AG10803 (cell line): ENCODE results near the gene ACOT7.

ENCODE experiments used
- DNase-seq: peaks from one replicate; pipeline ENCODE4 v3.0.0; 2010; ENCODE audit warnings: low read depth
- H3K4me3 ChIP-seq: 2 replicates; pipeline ENCODE4 v1.5.1; 2011; ENCODE audit warnings: mild to moderate bottlenecking, low read length, control low read depth
- TF ChIP-seq, protein P1 (sequence below): conservative IDR thresholded peaks from 2 replicates; pipeline ENCODE4 v1.5.1; 2011; ENCODE audit warnings: mild to moderate bottlenecking, low read length, control low read depth, inconsistent platforms

The ACOT7 gene

DNA sequence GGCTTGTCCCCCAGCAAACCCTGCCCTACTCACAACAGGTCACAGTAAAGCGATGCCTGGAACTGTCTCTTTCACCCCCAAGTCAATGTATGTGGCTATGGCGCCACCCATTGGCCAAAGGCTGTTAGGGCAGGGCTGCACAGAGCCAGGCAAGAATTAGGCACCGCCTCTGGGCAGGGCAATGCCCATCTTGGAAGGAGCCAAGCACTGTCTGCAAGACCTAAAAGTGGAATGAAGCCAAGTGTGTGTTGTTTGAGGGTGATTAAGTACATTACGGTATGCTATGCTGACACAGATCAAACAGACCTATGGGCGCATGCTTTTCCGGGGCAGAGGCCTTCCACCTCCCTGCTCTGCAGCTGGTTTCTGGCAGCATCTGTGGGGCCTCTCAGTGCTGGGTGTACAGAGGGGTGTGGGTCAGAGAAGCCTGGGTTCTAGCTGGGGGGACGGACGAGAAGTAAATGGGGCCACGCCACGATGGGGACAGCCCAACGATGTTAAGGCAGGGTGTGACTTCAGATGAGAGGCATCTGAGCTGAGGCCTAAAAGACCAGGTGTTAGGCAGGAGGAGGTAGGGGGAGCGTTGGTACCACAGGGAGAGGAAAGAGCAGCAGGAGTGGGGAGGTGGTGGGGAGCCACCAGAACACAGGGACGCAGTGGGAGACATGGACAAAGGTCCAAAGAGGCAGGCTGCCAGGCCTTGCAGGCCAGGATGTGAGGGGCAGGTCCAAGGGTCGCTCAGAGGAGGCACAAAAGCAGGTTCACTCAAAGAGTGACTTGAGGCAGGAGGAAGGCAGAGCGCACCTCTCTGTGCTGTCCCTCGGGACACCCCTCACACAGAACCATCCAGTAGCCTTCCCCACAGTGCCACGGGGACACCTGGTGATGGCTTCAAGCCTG is 49.8 kb downstream of the ACOT7 start:
- TF ChIP-seq, protein P1, sequence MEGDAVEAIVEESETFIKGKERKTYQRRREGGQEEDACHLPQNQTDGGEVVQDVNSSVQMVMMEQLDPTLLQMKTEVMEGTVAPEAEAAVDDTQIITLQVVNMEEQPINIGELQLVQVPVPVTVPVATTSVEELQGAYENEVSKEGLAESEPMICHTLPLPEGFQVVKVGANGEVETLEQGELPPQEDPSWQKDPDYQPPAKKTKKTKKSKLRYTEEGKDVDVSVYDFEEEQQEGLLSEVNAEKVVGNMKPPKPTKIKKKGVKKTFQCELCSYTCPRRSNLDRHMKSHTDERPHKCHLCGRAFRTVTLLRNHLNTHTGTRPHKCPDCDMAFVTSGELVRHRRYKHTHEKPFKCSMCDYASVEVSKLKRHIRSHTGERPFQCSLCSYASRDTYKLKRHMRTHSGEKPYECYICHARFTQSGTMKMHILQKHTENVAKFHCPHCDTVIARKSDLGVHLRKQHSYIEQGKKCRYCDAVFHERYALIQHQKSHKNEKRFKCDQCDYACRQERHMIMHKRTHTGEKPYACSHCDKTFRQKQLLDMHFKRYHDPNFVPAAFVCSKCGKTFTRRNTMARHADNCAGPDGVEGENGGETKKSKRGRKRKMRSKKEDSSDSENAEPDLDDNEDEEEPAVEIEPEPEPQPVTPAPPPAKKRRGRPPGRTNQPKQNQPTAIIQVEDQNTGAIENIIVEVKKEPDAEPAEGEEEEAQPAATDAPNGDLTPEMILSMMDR, result peak; percentile 98
- DNase-seq, result peak; percentile 79
- no peak overlapping the region for H3K4me3 ChIP-seq

DNA sequence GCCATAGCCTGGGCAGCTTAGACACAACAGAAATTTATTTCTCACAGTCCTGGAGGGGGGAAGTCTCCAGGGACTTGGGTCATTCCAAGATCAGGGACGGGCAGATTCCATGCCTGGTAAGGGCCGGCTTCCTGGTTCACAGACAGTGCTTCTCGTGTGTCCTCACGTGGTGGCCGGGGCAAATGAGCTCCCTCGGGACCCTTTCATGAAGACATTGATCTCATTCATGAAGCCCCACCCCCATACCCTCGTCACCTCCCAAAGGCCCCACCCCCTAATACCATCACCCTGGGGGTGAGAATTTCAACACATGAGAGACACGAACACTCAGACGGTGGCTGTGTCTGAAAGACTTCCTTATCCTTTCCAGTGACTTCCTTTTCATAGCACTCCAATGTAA is 51.5 kb downstream of the ACOT7 start:
- H3K4me3 ChIP-seq, result no peak overlapping the region

DNA sequence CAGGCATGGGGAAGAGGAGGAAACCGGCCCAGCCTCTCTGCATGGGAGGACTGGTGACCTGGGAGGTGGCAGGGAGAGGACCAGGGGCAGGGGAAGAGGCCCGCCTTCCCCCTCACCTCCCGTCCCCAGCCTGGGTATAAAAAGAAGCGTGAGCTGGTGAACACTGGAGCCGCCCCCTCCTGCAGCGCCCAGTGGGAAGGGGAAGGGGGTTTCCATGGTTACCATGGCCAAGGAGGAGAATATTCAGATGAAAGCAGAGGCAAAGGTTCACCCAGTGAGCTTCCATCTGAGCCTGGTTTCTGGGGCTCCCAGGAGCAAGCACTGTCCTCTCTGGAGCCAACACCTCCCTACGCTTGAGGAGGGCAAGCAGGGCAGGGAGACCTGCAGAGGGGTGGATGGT is 54.9 kb downstream of the ACOT7 start:
- no peak overlapping the region for H3K4me3 ChIP-seq
- TF ChIP-seq, protein P1, result no peak
- no peak for DNase-seq

More for the DNA sequence above, 51.5 kb downstream of the ACOT7 start:
- TF ChIP-seq, protein P1, result no peak
- peak; percentile 67 for DNase-seq

DNA sequence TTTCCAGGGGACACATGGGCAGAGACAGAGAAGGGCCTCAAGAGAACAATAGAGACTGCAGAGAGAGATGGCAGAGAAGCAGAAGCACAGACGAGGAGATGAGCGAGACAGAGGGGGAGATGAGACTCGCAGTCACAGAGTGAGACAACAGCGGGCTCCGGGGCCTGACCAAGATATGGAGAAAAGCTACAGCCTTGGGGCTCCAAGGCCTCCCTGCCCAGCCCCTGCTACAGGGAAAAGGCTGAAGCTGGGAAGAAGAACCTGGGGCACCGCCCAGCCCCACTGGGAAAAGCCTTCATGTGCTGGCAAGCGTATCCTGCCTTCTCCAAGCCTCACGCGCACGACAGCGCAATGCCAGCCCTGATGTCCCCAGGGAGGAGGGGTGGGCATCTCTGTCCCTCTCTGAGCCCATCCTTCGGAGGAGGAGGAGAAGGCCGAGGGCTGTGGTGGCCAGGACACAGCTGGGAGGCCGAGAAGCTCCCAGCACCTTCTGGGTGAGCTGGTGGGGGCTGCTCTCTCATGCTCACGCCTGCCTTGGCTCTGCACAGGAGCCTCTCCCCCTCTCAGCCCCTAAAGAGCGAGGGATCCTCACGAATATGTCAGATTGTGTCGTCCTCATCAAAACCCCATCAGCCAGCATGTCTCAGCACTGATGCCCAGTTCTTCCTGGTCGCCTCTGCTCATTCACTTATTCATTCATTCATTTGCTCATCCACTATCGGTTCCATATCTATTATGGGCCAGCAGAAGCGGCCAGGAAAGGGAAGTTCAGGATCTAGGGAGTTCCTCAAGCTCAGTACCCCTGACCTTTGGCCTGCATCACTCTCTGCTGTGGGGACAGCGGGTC is 56.6 kb downstream of the ACOT7 start:
- TF ChIP-seq, protein P1, result no peak
- DNase-seq, result no peak
- H3K4me3 ChIP-seq, result no peak overlapping the region

DNA sequence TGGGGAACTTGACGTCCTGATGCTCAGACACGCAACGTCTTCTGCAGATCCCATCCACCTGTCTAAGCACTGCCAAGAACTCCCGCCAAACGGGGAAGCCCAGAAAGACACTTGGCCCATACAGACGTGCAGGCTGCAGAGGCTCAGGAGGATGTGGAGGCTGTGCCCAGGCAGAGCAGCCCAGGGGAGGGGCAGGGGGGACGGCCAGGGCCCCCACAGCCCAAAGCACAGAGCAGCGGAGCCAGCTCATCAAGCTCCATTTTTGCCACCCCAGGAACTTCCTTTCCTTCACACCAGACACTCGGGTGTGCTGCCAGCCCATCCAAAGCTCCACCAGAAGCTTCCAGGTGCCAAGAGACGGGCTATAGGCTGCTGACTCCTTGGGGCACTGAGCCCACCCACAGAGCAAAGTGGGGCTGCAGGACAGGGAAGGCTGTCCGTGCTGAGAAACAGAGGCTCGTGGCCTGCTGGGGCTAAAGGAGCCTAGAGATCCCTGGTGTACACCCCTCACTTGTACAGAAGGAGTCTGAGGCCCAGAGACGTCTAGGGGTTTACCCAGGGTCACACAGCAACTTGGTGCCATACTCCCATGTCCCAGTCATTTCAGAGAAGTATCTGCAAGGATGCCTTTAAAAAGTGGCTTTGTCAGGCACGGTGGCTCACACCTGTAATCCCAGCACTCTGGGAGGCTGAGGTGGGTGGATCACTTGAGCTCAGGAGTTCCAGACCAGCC is 59.1 kb downstream of the ACOT7 start:
- no peak overlapping the region for H3K4me3 ChIP-seq
- TF ChIP-seq, protein P1, result no peak
- DNase-seq, result no peak

DNA sequence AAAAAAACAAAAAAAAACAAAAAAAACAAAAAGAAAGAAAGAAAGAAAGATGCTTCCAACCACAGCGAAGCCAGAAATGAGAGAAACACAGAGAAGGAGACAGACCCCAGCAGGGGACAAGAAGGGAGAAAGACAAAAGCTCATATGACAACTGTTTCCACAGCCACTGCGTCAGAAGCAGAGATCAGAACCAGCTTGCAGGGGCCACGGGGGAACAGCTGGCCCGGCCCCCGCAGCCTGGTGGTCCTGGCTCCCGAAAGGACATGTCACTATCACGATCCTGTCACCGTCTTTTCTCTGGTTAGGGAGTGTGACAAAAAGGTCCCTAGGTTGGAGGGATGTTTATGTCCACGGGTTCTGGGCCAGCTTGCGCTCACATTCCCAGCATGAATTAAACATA is 60.7 kb downstream of the ACOT7 start:
- TF ChIP-seq, protein P1, result no peak
- DNase-seq, result no peak
- H3K4me3 ChIP-seq, result no peak overlapping the region
